GM11168 (cell line): ENCODE results near the gene SULT1A1.
"Not testable (repeated sequence)": the region's sequence is repeated elsewhere in the genome, so short reads cannot be mapped to it uniquely, and the experiment has no call there.

ENCODE experiments used
- in situ Hi-C: fragments of 300-500 bp; cut with MboI; formaldehyde crosslinking; loops from one replicate; pipeline ENCODE4 v1.12.0; 2022; ENCODE audit warnings: low sequenced_read_pairs; ENCODE audit not compliant: unreplicated experiment

SULT1A1 gene

DNA sequence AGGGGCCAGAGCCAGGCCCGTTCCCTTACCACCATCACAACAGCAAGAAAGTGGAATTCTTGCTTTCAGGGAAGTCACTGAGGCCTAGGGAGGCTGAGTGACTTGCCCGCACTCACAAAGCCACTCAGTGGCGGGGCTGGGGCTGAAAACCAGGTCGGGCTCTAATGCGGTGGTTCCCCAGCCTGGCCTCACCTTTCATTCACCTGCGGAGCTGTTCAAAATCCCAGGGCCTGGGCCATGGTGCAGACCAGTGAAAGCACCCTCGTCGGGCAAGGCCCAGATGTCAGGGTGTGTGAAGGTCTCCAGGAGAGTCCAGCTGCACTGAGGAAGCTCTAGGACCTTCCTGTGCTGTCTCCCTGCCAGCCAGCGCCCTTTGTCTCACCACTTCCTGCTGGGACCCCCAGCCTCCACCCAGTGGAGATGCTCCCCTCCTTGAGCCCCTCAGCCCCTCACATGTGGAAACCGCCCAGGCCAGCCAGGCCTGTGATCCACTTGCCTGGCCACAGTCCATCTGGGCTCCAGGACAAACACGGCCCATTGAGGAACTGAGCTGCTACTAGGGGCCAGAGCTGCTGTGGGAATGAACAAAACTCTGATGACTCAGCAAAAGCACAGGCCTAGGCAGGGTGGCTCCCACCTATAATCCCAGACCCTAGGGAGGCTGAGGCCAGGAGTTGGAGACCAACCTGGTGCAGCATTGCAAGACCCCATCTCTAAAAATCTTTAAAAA is 812 bp downstream of the SULT1A1 start:
- in situ Hi-C loops, result not testable (repeated sequence)

- in situ Hi-C loops, result not testable (repeated sequence)
Measured at GRCh38 chr16:28608496-28608808, 1.4 kb downstream of the SULT1A1 start.

DNA sequence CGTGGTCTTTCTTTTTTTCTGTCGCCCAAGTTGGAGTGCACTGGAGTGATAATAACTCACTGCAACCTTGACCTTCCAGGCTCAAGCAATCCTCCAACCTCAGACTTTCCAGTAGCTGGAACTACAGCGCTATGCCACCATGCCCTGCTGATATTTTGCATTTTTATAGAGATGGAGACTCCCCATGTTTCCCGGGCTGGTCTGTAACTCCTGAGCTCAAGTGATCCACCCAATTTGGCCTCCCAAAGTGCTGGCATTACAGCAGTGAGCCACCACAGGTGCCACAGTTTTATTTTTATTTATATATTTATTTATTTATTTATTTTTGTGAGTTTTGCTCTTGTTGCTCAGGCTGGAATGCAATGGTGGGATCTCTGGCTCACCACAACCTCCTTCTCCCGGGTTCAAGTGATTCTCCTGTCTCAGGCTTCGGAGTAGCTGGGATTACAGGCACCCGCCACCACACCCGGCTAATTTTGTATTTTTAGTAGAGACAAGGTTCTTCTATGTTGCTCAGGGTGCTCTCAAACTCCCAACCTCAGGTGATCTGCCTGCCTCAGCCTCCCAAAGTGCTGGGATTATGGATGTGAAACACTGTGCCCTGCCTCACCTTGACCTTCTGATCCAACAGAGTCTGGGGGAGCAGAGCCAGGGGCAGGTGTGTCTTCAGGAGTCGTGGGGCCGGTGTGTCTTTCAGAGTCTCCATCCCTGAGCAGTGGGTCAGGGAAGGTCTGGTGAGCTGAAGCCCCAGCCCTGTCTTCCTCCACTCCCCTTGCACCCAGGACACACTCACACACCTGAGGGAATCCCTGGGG is 2.0 kb downstream of the SULT1A1 start:
- in situ Hi-C loops, result not testable (repeated sequence)

GRCh38 chr16:28607116-28607623 is 2.7 kb downstream of the SULT1A1 start:
- in situ Hi-C loops, result no loop called here

DNA sequence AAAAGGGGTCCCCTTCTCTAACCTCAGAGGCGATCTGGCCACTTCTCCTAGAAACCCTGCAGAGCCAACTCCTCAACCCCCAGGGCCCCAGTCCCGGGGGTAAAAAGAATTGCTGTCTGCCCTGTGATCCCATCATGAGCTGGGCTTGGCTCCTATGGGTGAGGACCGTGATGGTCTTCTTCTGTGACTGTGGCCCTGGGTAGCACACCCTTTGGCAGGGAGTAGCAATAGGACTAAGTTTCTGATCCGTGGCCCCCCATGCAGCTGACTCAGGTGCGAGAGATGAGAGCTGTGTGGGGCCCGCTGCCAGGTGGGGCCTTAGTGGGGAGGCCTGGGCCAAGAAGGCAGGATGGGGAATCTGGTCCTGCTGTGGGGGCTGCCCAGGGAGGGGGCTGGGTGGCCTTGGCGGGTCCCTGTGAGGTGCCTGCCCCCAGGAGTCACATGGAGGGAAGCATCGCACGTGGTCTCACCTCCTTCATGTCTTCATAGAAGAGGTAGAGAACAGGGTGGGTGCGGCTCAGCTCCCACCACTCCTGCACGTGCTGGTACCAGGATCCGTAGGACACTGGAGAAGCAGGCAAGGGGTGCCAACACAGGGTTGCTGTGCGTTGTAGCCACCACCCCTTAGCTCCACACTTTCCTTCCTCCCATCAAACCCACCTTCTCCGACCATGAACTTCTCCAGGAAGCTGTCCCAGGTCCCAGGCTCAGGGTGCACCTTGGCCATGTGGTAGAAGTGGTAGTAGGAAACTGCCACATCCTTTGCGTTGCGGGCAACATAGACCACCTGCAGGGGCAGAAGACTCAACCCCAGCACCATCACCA is 3.3 kb downstream of the SULT1A1 start:
- in situ Hi-C loops, result no loop called here

GRCh38 chr16:28604186-28604565 is 5.7 kb downstream of the SULT1A1 start:
- in situ Hi-C loops, result no loop called here

- in situ Hi-C loops, result no loop called here
Measured at GRCh38 chr16:28603381-28604185, 6.3 kb downstream of the SULT1A1 start.

DNA sequence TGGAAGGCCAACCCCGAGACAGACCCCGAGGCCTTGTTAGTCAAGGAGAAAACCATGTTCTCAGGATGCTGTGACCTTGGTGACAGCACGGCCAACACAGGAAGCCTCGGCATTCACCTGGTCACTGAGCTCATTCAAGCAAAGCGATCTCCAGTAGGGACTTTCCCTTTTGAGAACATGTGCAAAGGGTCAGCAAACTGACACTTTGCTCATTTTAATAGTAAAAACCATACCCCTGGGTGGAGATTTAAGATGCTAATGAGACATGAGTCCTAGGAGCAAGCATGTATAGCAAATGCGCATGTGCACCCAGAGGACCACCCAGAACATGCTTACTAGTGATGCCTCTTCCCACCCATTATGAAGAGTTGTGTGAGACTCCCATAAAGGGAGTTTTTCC is 7.3 kb downstream of the SULT1A1 start:
- in situ Hi-C loops, result no loop called here

GRCh38 chr16:28602062-28602461 is 7.8 kb downstream of the SULT1A1 start:
- in situ Hi-C loops, result not testable (repeated sequence)

DNA sequence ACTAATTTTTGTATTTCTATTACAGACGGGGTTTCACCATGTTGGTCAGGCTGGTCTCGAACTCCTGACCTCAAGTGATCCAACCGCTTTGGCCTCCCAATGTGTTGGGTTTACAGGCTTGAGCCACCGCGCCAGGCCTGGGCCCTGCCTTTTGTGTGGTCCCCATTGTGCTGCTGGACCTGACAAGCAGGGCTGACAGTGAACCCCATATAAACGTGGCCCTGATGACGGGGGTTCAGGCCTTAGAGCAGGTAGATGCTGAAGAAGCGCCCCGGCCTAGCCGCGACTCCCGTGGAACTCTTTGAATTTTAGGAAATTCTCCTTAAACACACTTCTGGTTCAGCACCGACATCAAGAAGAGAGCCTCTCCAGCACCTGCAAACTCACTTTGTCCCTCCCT is 8.3 kb downstream of the SULT1A1 start:
- in situ Hi-C loops, result not testable (repeated sequence)

GRCh38 chr16:28600965-28601364 is 8.9 kb downstream of the SULT1A1 start:
- in situ Hi-C loops, result not testable (repeated sequence)

GRCh38 chr16:28599377-28600285 is 10.2 kb downstream of the SULT1A1 start:
- in situ Hi-C loops, result not testable (repeated sequence)

GRCh38 chr16:28597692-28598261 is 12.1 kb downstream of the SULT1A1 start:
- in situ Hi-C loops, result no loop called here

- in situ Hi-C loops, result no loop called here
Measured at GRCh38 chr16:28596840-28597691, 12.8 kb downstream of the SULT1A1 start, which contains the start of gene SULT1A2. Gene SULT1A2 (minus strand): TSS chr16:28597050. CDS start chr16:28595930, 1,120 bp downstream.

GRCh38 chr16:28596115-28596630 is 13.7 kb downstream of the SULT1A1 start:
- in situ Hi-C loops, result no loop called here

- in situ Hi-C loops, result not testable (repeated sequence)
Measured at GRCh38 chr16:28595451-28595850, 14.4 kb downstream of the SULT1A1 start.

DNA sequence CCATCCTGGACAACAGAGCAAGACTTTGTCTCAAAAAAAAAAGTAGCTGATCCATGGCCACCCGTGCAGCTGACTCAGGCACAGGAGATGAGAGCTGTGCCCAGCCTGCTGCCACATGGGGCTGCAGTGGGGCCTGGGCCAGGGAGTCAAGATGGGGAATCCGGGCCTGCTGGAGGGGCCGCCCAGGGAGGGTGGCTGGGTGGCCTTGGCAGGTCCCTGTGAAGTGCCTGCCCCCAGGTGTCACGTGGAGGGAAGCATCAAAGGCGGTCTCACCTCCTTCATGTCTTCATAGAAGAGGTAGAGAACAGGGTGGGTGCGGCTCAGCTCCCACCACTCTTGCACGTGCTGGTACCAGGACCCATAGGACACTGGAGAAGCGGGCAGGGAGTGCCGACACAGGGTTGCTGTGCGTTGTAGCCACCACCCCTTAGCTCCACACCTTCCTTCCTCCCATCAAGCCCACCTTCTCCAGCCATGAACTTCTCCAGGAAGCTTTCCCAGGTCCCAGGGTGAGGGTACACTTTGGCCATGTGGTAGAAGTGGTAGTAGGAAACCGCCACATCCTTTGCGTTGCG is 16.8 kb downstream of the SULT1A1 start:
- in situ Hi-C loops, result no loop called here
